Keratinocyte (primary cell): Measurements from ENCODE around the gene XPNPEP2.

Experiments used
- EZH2 ChIP-seq: IDR thresholded peaks from one replicate; pipeline ENCODE4 v1.6.1; 2012; ENCODE audit warnings: inconsistent platforms, mild to moderate bottlenecking, low read length, moderate library complexity
- TF ChIP-seq, protein P1 (sequence below), 3 experiments: IDR thresholded peaks in 1 of 3; conservative IDR thresholded peaks in 1 of 3; optimal IDR thresholded peaks in 1 of 3; 2 replicates in 2 of 3; 3 replicates in 1 of 3; pipeline versions ENCODE3 to v1.5.1; 2011; ENCODE audit warnings: low read length in 3 of 3, mild to moderate bottlenecking in 3 of 3, moderate library complexity in 2 of 3, control low read depth in 1 of 3, inconsistent platforms in 1 of 3; ENCODE audit not compliant: insufficient read depth in 2 of 3; ENCODE audit errors: extremely low read depth in 1 of 3

DNA sequence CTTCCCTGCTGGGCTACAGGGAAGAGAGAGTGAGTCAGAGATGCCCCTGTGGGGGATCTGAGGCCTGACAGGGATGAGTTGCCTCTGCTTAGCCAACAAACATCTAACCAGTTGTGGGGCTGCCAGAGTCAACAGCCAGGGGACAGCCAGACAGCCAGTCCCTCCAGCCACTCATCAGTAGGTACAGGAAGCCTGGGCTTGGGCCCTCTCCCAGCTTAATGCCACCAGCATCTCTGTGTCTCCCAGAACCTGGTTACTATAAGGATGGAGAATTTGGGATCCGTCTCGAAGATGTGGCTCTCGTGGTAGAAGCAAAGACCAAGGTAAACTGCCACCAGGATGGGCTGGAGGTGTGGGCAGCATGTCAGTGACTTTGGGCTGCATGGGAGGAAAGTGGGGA is 23.7 kb downstream of the XPNPEP2 start:
- TF ChIP-seq, protein P1, sequence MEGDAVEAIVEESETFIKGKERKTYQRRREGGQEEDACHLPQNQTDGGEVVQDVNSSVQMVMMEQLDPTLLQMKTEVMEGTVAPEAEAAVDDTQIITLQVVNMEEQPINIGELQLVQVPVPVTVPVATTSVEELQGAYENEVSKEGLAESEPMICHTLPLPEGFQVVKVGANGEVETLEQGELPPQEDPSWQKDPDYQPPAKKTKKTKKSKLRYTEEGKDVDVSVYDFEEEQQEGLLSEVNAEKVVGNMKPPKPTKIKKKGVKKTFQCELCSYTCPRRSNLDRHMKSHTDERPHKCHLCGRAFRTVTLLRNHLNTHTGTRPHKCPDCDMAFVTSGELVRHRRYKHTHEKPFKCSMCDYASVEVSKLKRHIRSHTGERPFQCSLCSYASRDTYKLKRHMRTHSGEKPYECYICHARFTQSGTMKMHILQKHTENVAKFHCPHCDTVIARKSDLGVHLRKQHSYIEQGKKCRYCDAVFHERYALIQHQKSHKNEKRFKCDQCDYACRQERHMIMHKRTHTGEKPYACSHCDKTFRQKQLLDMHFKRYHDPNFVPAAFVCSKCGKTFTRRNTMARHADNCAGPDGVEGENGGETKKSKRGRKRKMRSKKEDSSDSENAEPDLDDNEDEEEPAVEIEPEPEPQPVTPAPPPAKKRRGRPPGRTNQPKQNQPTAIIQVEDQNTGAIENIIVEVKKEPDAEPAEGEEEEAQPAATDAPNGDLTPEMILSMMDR (optimal IDR thresholded peaks at IDR 0.05 in 1 of 3, IDR thresholded peaks at IDR 0.05 in 1 of 3, conservative IDR thresholded peaks at IDR 0.05 in 1 of 3; ENCODE audit: extremely low read depth in 1 of 3, insufficient read depth in 2 of 3, low read length in 3 of 3) = no peak
- TF ChIP-seq EZH2 = no peak
